GM21526 (cell line): ENCODE results near the gene AGBL3.

Experiments
- ATAC-seq: cut with Tn5 transposase; IDR thresholded peaks from one replicate; pipeline ENCODE4 v1.9.1; 2021; ENCODE audit warnings: moderate library complexity; ENCODE audit not compliant: unreplicated experiment, low FRiP score

The AGBL3 gene

DNA sequence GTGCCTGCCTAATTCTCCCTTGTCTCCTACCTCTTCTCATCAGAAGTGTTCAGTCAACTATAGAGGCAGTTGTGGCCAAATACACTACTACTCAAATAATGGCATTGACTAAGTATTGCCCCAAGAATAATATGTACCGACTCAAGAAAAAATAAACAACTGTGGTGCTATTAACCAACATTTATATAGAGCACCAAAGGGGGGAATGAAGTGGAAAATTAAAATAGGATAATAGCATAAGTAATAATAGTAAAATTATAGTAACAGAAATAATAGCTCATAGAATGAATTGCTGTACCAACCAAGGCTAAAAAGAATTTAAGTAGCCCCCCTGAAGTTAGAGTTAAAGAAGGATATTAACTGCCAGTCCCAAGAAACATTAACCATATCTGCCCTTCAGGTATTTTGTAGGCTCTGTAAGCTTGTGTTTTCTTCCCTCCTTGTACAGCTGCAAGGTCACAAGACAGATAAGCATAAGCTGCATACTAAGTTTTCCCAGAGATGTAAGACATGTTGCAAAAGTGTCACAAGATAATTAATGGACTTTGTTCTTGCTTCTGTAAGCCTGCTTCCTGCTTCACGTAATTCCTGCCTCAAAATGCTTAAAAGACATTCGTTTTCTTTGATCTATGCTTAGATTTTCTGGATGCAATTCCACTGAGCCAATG is 195.1 kb downstream of the AGBL3 start:
- ATAC-seq = no peak

DNA sequence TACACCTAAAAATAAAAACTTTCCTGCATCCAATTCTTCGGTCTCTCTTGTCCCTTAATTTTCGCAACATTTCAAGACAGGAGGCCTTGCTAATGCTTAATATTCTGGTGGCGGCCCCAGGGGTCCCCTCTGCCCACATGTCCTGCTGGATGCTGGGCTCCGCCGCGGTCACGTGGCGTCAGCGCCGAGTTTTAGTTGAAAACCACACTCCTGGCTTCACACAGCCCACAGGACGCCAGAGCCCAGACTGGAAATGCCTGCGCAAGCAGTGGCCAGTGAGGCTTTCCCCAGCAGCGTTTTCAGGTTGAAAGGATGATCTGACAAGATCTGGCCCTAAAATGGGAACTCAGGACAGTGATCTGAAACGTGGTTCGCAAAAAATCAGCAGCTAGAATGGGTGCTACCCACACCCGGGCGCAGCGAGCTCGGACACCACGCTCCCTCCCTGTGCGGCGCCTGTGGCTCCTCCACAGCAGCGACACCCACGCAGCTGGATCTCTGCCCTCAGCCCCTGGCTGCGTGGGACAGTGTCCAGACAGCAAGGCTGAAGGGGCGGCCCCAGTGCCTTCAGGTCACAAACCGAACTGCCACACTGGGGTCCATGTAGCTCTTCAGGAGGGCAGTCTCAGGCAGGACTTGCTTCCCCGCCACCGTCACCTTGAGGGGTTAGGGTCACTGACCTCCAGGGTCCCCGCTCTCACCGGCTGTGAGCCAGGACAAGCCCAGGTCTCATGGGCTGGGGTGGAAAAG is 195.8 kb downstream of the AGBL3 start:
- no peak for ATAC-seq

DNA sequence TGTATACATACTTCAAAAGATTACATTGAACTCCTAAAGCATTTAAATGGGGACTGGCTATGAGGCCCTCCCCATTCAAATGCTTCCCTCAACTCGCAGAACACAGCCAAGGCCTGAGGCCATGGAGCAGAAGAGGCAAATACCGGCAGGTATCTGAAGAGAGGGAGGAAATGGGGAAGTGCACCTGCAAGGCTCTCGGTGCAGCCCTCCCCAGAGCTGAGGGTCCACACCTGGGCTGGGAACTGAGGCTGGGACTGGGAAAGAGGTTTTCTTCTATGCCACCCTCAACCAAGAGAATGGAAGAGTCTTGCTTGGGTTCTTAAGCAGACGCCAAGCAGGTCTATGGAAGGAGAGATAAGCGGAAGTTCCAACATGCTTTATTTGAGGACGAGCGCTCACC is 197.2 kb downstream of the AGBL3 start:
- ATAC-seq = no peak

DNA sequence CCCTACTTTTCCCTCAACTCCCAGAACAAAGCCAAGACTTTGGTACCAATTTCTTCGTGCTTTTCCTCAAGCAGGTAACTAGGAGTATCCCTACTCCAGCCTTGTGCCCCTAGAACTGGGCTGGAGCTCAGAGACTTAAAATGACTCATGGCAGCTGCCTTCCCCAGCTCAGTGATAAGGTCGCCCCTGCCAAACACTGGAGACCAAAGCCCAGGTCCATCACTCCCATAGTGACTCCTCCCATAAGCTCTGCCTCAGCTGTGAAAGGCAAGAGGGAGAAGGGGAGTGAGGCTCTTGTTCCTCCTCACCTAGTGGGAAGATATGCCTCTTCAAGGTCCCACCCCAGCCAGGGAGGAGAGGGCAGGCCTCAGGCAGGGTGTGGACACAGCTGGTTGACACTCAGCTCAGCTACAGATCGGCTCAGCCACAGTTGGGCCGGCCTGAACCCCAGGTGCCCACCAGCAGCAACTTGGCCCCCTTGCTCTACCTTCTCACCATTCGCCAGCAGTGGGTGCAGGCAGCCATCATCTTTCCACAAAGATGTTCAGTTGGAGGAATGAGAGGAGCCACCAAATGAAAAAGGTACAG is 198.0 kb downstream of the AGBL3 start:
- ATAC-seq = no peak
